A172 (cell line): Measurements from ENCODE around the gene AMY2B. TPM values are rescaled to one million over a fixed set of nuclear protein-coding genes. Genes with fewer than 3 reads are reported as not detected.
"Not testable (repeated sequence)": the region's sequence is repeated elsewhere in the genome, so short reads cannot be mapped to it uniquely, and the experiment has no call there.

Experiments used
- DNase-seq: peaks from one replicate; pipeline ENCODE4 v3.0.0-alpha.2; 2015; ENCODE audit warnings: low spot score
- total RNA-seq: library from RNA; depleted of rRNA; stranded (reverse); fragments of >200 nt; shearing (Covaris generic); gene quantifications from 2 replicates; pipeline ENCODE4 v1.2.3, GENCODE V29; 2014; rRNA removed

The AMY2B gene
- total RNA-seq, 1 experiment from 2014 or later, result not detected

DNA sequence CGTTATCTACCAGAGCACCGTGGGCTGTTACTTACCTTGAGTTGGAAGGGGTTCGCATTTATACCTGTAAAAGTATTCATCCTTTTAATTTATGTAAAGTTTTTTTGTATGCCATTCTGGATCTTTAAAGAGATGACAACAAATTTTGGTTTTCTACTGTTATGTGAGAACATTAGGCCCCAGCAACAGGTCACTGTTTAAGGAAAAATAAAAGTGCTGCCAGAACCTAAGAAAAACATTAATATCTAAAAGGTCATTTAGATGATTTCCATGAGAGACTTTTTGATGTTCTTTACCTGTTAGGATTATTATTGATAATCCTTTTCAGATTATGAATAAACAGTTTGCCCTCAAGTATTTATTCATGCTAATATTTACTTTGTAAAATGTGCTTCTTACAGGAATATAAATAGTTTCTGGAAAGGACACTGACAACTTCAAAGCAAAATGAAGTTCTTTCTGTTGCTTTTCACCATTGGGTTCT, 45.6 kb downstream of the AMY2B start, which contains the start of gene AMY2A:
TSS of gene AMY2A (plus strand) at position 434 of the 484 bp plus-strand sequence. CDS start at position 448, 14 bp downstream.
- not testable (repeated sequence) for DNase-seq

DNA sequence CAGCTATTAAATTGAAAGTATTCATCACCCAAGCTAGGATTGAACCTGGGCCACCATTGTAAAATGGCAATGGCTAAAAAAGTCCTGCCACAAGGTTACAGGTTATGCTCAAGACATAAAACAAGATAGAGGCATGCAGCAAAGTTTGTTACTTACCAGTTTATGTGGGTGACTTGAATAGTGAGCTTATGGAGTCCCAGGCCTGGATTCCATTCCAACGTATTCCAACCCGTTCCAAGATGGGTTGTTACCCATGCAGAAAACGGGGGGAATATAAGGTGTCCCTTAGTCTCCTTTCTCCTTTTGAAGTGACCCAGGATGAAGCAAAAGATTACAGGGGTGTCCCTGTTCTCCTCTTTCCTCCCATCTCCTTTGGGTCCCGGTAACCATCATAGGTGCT, 56.0 kb downstream of the AMY2B start:
- DNase-seq, result not testable (repeated sequence)

Other genes with a start within 250 kb of the AMY2B start
- 3.7 and 4.3 TPM in 2 replicates for gene RNPC3, start 45.9 kb upstream of the AMY2B start, total RNA-seq
- not detected in 2 replicates for gene AMY2A, start 45.8 kb downstream of the AMY2B start, total RNA-seq
- gene AMY1A, start 84.2 kb downstream of the AMY2B start, total RNA-seq, result not detected in 2 replicates
- gene AMY1B, start 124.6 kb downstream of the AMY2B start, total RNA-seq, result not detected in 2 replicates
- not detected in 2 replicates for gene AMY1C, start 178.3 kb downstream of the AMY2B start, total RNA-seq